Neuronal stem cell (in vitro differentiated cells): ENCODE results near the gene RPL22. TPM values are rescaled to one million over a fixed set of nuclear protein-coding genes. Genes with fewer than 3 reads are reported as not detected.
A peak's percentile ranks its signal among the peaks of the same experiment; 100 is the strongest.

Source experiments
- DNase-seq: peaks from one replicate; pipeline ENCODE4 v3.0.0-alpha.2; 2013; ENCODE audit warnings: low spot score
- H2AFZ ChIP-seq: one replicate; pipeline ENCODE4 v1.6.1; 2013; ENCODE audit warnings: mild to moderate bottlenecking, low read length, inconsistent platforms
- H2AK5ac ChIP-seq: 2 replicates; pipeline ENCODE4 v1.6.1; 2013; ENCODE audit warnings: low read depth, mild to moderate bottlenecking, inconsistent platforms, low read length, moderate library complexity, mixed read lengths
- H2BK120ac ChIP-seq: 2 replicates; pipeline ENCODE4 v1.6.1; 2013; ENCODE audit warnings: low read depth, mild to moderate bottlenecking, inconsistent platforms, low read length, moderate library complexity, mixed read lengths
- H2BK12ac ChIP-seq: one replicate; pipeline ENCODE4 v1.6.1; 2013; ENCODE audit warnings: low read length, inconsistent platforms
- H2BK15ac ChIP-seq: 2 replicates; pipeline ENCODE4 v1.6.1; 2013; ENCODE audit warnings: mild to moderate bottlenecking, low read length, inconsistent platforms, mixed read lengths
- H2BK5ac ChIP-seq: one replicate; pipeline ENCODE4 v1.6.1; 2013; ENCODE audit warnings: inconsistent platforms, mild to moderate bottlenecking, low read length, moderate library complexity
- H3K14ac ChIP-seq: one replicate; pipeline ENCODE4 v1.6.1; 2013; ENCODE audit warnings: low read length, inconsistent platforms
- H3K18ac ChIP-seq: 2 replicates; pipeline ENCODE4 v1.6.1; 2013; ENCODE audit warnings: low read length, inconsistent platforms
- H3K23ac ChIP-seq: 2 replicates; pipeline ENCODE4 v1.6.1; 2013; ENCODE audit warnings: low read depth, mild to moderate bottlenecking, mixed read lengths, low read length, inconsistent platforms; ENCODE audit not compliant: poor library complexity
- H3K27ac ChIP-seq: replicated peaks from 3 replicates; pipeline ENCODE4 v1.5.1; 2013; ENCODE audit warnings: low read length, inconsistent platforms
- H3K27me3 ChIP-seq, 3 experiments: 2 replicates each; pipeline ENCODE4 v1.6.1; 2013; ENCODE audit warnings: low read length in 3 of 3, mild to moderate bottlenecking in 2 of 3, inconsistent platforms in 1 of 3, low read depth in 1 of 3, mixed read lengths in 1 of 3, moderate library complexity in 1 of 3; ENCODE audit not compliant: control insufficient read depth in 3 of 3, insufficient read depth in 3 of 3
- H3K36me3 ChIP-seq, 2 donors: replicated peaks in 1 of 2; 2 replicates each; pipeline ENCODE4 v1.6.1; 2013; ENCODE audit warnings: low read length in 2 of 2; ENCODE audit not compliant: control insufficient read depth in 2 of 2, insufficient read depth in 2 of 2
- H3K4ac ChIP-seq: 2 replicates; pipeline ENCODE4 v1.6.1; 2013; ENCODE audit warnings: inconsistent platforms, mild to moderate bottlenecking, low read length, moderate library complexity
- H3K4me1 ChIP-seq, 2 donors: 1 replicate in 1 of 2; 2 replicates in 1 of 2; pipeline ENCODE4 v1.6.1; 2013; ENCODE audit warnings: low read length in 2 of 2, low read depth in 1 of 2; ENCODE audit not compliant: control insufficient read depth in 2 of 2, insufficient read depth in 1 of 2
- H3K4me2 ChIP-seq: one replicate; pipeline ENCODE4 v1.6.1; 2013; ENCODE audit warnings: mild to moderate bottlenecking, low read length, inconsistent platforms; ENCODE audit not compliant: insufficient read depth, poor library complexity, severe bottlenecking
- H3K4me3 ChIP-seq, 2 donors: 2 replicates each; pipeline ENCODE4 v1.5.1; 2013; ENCODE audit warnings: low read length in 2 of 2, mild to moderate bottlenecking in 2 of 2, inconsistent platforms in 1 of 2, moderate library complexity in 1 of 2
- H3K79me1 ChIP-seq: one replicate; pipeline ENCODE4 v1.6.1; 2013; ENCODE audit warnings: low read depth, mild to moderate bottlenecking, inconsistent platforms, low read length, moderate library complexity
- H3K9ac ChIP-seq: one replicate; pipeline ENCODE4 v1.6.1; 2013; ENCODE audit warnings: mild to moderate bottlenecking, low read depth, low read length, inconsistent platforms; ENCODE audit not compliant: poor library complexity
- H3K9me3 ChIP-seq, 2 donors: replicated peaks in 1 of 2; 2 replicates each; pipeline versions ENCODE3 to v1.6.1; 2013; ENCODE audit warnings: low read length in 2 of 2, mild to moderate bottlenecking in 2 of 2, inconsistent platforms in 1 of 2, low read depth in 1 of 2, mixed read lengths in 1 of 2, moderate library complexity in 1 of 2; ENCODE audit not compliant: control insufficient read depth in 2 of 2, insufficient read depth in 1 of 2
- H4K8ac ChIP-seq: one replicate; pipeline ENCODE4 v1.6.1; 2013; ENCODE audit warnings: low read depth, mild to moderate bottlenecking, inconsistent platforms, low read length, moderate library complexity
- H4K91ac ChIP-seq: one replicate; pipeline ENCODE4 v1.6.1; 2013; ENCODE audit warnings: low read length, low read depth, mild to moderate bottlenecking, inconsistent platforms; ENCODE audit not compliant: poor library complexity
- WGBS, 2 donors: extraction: QIAGEN DNeasy Blood & Tissue Kit; methylation state at CpG; one replicate each; pipeline ENCODE4 v1.1.7; 2013; ENCODE audit warnings: missing lambda C conversion rate in 2 of 2, mixed read lengths in 1 of 2; ENCODE audit not compliant: insufficient read length in 2 of 2, insufficient replicate concordance in 1 of 2; ENCODE audit errors: extremely low coverage in 2 of 2; 5-methylcytosine and 5-hydroxymethylcytosine counted together
- polyA plus RNA-seq, 2 experiments: library from polyadenylated mRNA; stranded (reverse); fragments of 200-250 nt; gene quantifications; one replicate each; pipeline ENCODE4 v1.2.3, GENCODE V29; 2013

RPL22 gene
- 1,500 TPM for polyA plus RNA-seq (2013, experiment 1 of 2)
- polyA plus RNA-seq (2013, experiment 2 of 2), result 1,497 TPM

GRCh38 chr1:6199298-6200187, at the start of gene RPL22:
Gene RPL22 (minus strand): TSS chr1:6199595. CDS start chr1:6199573, 22 bp downstream.
- Histone ChIP-seq H3K4ac (peak within 1 kb of the TSS; percentile 78), H3K23ac (peak within 1 kb of the TSS; percentile 100), H3K4me2 (peak within 1 kb of the TSS; percentile 62), H2BK15ac (peak within 1 kb of the TSS; percentile 97), H2BK5ac (peak within 1 kb of the TSS; percentile 61), H4K8ac (peak within 1 kb of the TSS; percentile 100), H2BK12ac (peak within 1 kb of the TSS; percentile 97), H3K36me3 (peaks cover 13 to 35% of the 10 kb centered on the region in 2 donors), H3K18ac (peak within 1 kb of the TSS; percentile 97), H2AK5ac (peak within 1 kb of the TSS; percentile 94), H2BK120ac (no peak within 1 kb of the TSS), H3K27ac (peak within 1 kb of the TSS; percentile 41), H3K9me3 (no peaks in the 10 kb centered on the region), H4K91ac (peak within 1 kb of the TSS; percentile 81), H3K27me3 (no peaks in the 10 kb centered on the region), H3K4me1 (peaks cover 6 to 14% of the 10 kb centered on the region in 2 donors), H2AFZ (peak within 1 kb of the TSS; percentile 70), H3K14ac (peak within 1 kb of the TSS; percentile 96), H3K9ac (peak within 1 kb of the TSS; percentile 100), H3K79me1 (peaks cover 8% of the 10 kb centered on the region), H3K4me3 (peak within 1 kb of the TSS; percentile 94 to 98)
- DNase-seq, result peak; percentile 98
- WGBS, 2 donors, result no CpG with 5 or more reads among the region's 53 CpGs

GRCh38 chr1:6248161-6248776, 48.9 kb upstream of the RPL22 start:
- Histone ChIP-seq H3K18ac (peak overlapping the region; percentile 44), H2BK12ac (no peak overlapping the region), H3K27me3 (peaks cover 10 to 52% (median 14%) of the 10 kb centered on the region in 3 experiments), H2BK120ac (no peak overlapping the region), H3K4ac (no peak overlapping the region), H2AFZ (no peak overlapping the region), H3K4me1 (peaks cover 21 to 22% of the 10 kb centered on the region in 2 donors), H2BK5ac (peak overlapping the region; percentile 17), H3K23ac (peak overlapping the region; percentile 81), H2BK15ac (no peak overlapping the region), H3K14ac (peak overlapping the region; percentile 59), H3K9me3 (no peaks in the 10 kb centered on the region), H3K79me1 (no peaks in the 10 kb centered on the region), H4K8ac (no peak overlapping the region), H3K27ac (no peak overlapping the region), H3K9ac (peak overlapping the region; percentile 64), H3K4me2 (no peak overlapping the region), H2AK5ac (peak overlapping the region; percentile 78), H4K91ac (no peak overlapping the region), H3K36me3 (peaks cover 2 to 4% of the 10 kb centered on the region in 2 donors), H3K4me3 (no peak overlapping the region)
- DNase-seq, result no peak
- no CpG with 5 or more reads among the region's 14 CpGs for WGBS, 2 donors

- no peak overlapping the region for H2BK120ac ChIP-seq
- H2AFZ ChIP-seq, result no peak overlapping the region
- no peaks in the 10 kb centered on the region for H3K79me1 ChIP-seq
- H3K4ac ChIP-seq, result no peak overlapping the region
- no peak overlapping the region for H4K91ac ChIP-seq
- WGBS, 2 donors, result no CpG with 5 or more reads among the region's 5 CpGs
- no peak overlapping the region for H2BK15ac ChIP-seq
- peaks cover 15 to 59% (median 20%) of the 10 kb centered on the region in 3 experiments for H3K27me3 ChIP-seq
- H3K18ac ChIP-seq, result no peak overlapping the region
- H3K9me3 ChIP-seq, result no peaks in the 10 kb centered on the region
- H3K27ac ChIP-seq, result no peak overlapping the region
- peak overlapping the region; percentile 81 for H3K23ac ChIP-seq
- no peak overlapping the region for H3K9ac ChIP-seq
- no peak overlapping the region for H2BK5ac ChIP-seq
- H2BK12ac ChIP-seq, result no peak overlapping the region
- no peak overlapping the region for H3K14ac ChIP-seq
- DNase-seq, result no peak
- H3K4me3 ChIP-seq, result no peak overlapping the region
- H3K4me1 ChIP-seq, result peaks cover 26 to 27% of the 10 kb centered on the region in 2 donors
- peak overlapping the region; percentile 78 for H2AK5ac ChIP-seq
- peaks cover under 1 to 2% of the 10 kb centered on the region in 2 donors for H3K36me3 ChIP-seq
- no peak overlapping the region for H4K8ac ChIP-seq
- no peak overlapping the region for H3K4me2 ChIP-seq
These were observed 48.3 kb upstream of the RPL22 start for GRCh38 chr1:6247651-6248050.
